GM15510 (cell line): ENCODE results near the gene CDH22.

ENCODE experiments used
- POLR2A ChIP-seq: IDR thresholded peaks from 3 replicates; pipeline ENCODE4 v1.6.1; 2011; ENCODE audit warnings: borderline replicate concordance; ENCODE audit not compliant: insufficient read length; ENCODE audit errors: extremely low read depth

Gene CDH22

GRCh38 chr20:46243707-46244628 lies 64.3 kb downstream of the CDH22 start:
- TF ChIP-seq POLR2A: no peak

GRCh38 chr20:46242390-46242789 lies 65.9 kb downstream of the CDH22 start:
- no peak for TF ChIP-seq POLR2A

DNA sequence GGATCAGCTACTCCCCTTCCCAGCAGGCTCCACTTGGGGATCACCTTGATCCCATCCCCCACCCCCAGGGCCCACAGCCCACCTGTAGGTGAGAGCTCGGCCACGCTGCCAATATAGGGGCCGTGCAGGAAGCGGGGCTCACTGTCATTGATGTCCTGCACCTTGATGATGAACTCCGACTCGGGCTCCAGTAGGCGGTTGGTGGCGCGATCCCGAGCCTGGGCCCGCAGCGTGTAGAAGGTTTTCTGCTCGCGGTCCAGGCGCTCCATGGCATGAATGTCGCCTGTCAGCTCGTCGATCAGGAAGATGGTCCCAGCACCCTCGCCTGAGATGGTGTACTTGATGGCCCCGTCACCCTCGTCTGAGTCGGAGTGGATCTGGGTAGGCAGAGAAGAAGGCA lies 67.4 kb downstream of the CDH22 start:
- TF ChIP-seq POLR2A: no peak

GRCh38 chr20:46240065-46240464 lies 68.2 kb downstream of the CDH22 start:
- no peak for TF ChIP-seq POLR2A

DNA sequence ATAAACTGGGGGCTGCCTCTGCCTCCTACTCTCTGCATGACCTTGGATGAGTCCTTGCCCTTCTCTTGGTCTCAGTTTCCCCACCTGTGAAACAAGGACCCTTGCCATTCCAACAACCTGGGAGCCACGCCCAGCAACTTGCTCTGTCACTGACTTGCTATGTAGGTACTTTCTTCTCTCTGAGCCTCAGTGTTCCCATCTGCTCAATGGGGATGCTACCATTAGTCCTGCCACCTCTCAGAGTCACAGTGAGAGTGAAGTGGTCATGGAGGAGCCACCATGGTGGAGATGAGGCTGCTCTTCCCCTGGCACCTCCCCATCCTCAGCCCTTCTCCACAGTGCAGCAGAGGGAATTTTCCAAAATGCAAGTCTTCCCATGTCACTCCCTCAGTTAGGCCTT lies 70.6 kb downstream of the CDH22 start:
- TF ChIP-seq POLR2A: no peak

- TF ChIP-seq POLR2A: no peak
These were observed 71.1 kb downstream of the CDH22 start for GRCh38 chr20:46237227-46237626.

DNA sequence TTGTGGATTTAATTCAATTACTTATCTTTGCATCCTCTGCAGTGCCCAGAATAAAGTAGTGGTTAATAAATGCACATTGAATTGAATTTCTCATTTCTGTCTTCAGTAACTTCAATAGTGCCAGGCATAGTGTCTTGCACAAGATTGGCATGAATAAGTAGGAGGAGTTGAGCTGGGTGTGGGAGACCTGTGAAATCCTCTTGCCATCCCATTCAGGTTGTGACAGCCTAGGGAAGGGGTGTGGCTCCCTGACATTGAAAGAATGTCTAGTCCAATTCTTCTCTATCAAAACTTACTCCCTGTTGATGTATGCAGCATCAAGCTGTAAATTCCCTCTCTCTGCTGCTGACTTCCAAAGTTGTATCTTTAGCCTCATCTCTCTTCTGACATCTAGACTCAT lies 73.2 kb downstream of the CDH22 start:
- no peak for TF ChIP-seq POLR2A

GRCh38 chr20:46233701-46234100 lies 74.6 kb downstream of the CDH22 start:
- no peak for TF ChIP-seq POLR2A

- no peak for TF ChIP-seq POLR2A
These were observed 75.8 kb downstream of the CDH22 start for GRCh38 chr20:46232539-46232938.

DNA sequence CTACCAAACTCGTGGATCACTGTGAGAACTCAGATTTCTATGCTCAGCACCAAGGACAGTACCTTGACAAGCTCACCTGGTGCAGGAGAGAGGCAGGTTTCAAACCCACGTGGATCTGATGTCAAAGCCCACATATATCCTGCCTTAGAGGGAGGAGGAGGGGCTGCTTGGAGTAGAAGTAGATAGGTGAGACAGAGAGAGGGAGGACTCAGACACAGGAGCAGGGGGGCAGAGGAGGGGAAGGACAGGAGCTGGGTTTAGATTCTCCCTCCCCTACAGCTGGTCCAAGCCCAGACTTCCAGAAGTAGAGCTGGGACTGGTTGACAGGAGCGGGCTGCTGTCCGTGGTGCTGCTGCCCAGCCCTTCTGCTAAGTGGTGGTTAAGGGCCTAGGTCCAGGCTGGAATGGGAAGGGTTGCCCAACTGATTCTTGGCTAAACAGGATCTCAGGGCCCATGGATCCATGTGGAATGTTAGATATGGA lies 77.5 kb downstream of the CDH22 start:
- no peak for TF ChIP-seq POLR2A

- no peak for TF ChIP-seq POLR2A
These were observed 78.2 kb downstream of the CDH22 start for GRCh38 chr20:46230106-46230491.

- TF ChIP-seq POLR2A: no peak
These were observed 78.7 kb downstream of the CDH22 start for GRCh38 chr20:46229478-46230105.

- no peak for TF ChIP-seq POLR2A
These were observed 79.6 kb downstream of the CDH22 start for GRCh38 chr20:46228670-46229069.

DNA sequence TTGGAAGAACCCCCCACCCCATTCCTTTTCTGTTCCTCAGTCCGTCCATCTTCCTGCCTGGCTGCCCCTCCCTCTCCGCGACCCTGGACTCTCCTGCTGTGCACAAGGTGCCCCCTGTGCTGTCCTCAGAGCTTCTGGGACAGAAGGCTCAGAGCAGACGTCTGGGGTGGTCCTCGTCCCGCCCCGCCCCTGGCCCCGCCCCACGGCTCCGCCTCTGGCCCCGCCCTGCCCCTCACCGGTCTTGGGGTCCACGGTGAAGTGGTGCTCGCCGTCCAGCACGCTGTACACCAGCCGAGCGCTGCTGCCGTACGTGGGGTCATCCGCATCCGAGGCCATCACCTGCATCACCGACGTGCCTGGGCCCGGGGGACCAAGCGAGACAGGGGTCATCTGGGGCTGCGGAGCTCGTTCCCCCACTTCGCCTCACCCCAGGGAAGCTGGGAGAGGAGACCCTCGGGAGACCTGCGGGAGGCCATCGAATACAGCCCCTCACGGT lies 81.0 kb downstream of the CDH22 start:
- TF ChIP-seq POLR2A: no peak

DNA sequence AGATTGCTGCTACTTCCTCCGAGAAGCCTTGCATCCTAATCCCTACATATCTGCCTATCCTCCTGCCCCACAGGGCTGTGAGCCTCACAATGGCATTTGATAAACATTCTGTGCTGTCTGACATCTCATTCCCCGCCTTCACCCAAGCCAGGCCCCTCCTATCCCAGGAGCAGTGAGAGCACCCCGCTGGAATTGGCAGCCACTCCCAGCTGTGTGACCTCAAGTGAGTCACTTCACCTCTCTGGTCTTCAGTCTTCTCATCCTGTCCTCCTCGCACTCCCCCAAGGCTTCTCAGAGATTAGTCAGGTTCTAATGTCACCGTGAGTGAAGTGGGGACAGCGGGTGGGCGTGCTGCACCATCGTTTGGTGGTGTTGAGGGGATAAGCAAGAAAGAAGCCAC lies 81.7 kb downstream of the CDH22 start:
- TF ChIP-seq POLR2A: no peak
